KG1 (cell line): ENCODE data around the gene CFAP61.

ENCODE experiments used
- DNase-seq: peaks from one replicate; lab custom pipeline; 2025; lab: John Stamatoyannopoulos, UW

The CFAP61 gene

DNA sequence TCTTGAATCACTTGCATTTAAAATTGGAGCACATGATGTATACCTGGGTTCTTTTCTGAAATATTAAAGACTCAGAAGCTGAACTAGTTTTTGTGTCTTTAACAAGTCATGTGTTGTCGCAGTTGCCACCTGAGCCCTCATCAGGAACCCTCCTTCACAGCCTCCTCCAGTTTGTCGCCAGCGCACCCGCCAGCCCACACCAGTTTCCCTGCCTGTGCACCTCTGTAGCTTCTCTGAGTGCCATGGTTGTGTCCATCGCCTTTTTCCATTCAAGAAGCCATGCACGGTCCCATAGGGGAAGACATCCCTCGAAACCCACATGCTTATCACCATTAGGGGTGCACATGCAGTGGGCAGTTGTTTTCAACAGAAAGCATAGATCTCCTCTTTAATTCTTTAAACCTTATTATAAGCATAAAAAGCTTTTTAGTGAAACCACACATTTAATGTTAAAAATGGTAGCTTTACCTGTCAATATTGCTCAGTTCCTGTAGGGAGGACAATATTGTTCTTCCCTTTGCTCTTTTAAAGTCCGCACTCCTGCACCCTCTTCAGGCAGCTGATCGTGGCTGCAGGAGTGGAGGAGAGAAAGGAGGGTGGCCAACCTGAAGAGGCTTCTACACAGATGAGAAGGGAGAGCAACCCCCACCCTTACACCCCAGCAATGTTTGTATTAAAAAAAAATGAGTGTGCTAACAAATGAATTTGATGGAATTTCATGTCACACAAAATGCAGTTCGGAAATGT, 121.9 kb downstream of the CFAP61 start:
- DNase-seq, result no peak

DNA sequence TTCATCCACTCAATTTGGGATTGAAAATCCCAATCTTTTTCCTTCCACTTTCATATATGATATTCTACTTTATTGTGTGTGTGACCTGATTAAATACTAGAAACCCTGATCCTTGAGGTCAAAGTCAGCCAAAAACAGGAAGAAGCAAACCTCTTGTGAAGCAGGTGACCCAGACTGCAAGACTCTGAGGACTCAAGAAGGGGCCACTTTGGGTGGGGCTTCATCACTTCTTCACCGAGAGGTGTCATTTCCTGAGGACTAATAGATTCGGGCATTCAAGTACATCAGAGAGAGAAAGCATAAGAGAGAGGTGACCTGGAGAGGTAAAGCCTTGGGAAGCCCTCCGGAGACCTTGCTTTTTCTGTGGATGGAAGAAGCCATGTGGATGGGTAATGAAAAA, 129.0 kb downstream of the CFAP61 start:
- no peak for DNase-seq

DNA sequence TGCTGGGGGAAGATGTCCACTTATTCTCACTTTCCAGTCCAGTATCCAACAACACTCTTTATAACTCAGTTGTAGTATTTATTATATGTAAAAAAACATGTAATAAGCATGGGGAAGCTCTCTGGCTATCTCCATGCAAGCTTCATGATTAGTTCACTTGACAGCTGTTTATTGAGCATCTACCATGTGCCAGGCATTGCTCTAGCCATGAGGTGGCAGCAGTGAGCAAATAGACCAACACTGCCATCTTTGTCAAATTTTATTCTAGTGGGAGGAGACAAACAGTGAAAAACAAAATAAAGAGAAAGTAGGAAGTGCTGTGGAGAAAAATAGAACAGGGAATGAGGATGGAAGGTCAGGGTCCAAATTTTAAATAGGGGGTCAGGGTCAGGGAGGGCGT, 131.8 kb downstream of the CFAP61 start:
- DNase-seq, result no peak

DNA sequence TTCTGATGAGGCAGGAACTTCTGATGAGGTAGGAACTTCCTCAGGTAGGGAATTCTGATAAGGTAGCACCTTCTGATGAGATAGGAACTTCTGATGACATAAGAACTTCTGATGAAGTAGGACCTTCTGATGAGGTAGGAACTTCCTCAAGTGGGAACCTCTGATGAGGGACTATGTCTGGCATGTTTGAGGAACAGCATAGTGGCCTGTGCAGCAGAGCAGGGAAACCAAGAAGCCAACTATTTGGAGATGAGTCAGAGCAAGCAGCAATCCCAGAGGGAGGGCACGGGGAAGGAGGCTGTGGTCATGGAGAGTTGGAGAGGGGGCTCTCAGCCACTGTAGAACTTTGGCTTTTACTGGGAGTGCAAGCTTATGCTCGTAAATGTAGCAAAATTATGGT, 132.4 kb downstream of the CFAP61 start:
- DNase-seq, result no peak

DNA sequence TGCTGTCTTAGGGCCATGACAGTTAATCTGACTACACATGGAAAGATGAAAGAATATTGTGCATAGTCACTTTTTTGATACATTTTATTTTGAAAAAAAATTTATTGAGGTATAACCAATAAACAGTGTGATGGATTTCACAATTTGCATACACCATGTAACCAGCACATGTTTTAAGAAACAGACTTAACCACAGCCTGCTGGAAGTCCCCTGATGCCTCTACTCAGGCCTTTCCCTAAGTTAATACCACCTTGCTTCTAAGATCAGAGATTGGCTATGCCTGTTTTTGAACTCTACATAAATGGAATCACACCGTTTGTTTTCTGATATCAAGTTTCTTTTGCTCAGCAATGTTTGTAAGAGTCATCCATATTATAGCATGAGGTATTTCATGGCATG, 136.3 kb downstream of the CFAP61 start:
- DNase-seq, result no peak

DNA sequence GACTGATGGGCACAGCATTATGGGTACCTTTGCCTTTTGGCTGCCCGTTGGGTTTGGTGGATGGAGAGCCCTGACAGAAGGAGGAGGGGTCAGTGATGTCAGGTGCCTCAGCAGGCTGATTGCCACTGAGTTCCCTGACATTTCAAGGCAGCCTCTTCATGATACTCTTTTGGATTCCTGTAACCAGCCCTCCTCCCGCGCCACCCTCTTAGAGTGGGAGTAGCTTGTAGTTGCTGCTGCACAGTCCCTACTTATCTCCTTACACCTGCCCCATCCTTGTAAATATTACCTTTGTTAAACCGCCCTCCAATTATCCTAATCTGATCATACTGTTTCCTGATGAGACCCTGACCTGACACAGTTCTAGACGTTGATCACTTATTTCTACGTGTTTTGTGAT, 140.0 kb downstream of the CFAP61 start:
- DNase-seq, result no peak

DNA sequence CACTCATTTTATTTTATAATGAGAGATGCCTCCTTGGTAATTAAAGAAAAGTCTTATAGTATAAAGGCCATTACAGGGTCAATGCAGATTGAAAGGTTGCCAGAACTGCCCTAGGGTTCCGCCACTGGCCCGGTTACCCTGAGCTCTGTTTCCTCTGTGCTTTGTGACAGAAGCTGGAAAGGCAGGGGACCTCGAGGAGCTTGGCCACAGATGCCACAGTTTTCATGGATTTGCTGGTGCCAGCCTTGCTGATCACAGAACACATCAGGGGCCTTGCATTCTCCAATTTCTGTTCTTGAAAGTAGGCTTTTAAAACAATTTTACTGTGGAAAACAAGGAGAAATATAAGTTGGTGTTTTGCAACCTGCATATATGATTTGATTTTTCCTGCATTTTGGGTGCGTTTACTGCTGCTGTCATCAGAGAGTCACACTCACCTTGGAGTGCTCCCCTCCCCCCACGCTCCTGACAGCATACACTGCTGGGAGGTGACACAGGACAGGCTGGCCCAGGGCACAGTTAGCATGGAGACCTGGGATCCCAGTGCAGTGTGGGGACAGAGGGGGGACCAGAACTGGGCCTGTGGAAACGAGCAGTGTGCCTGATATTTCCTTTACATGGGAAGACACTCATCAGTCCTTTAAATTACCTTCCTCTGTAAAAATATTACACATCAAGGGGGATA, 142.8 kb downstream of the CFAP61 start:
- no peak for DNase-seq

DNA sequence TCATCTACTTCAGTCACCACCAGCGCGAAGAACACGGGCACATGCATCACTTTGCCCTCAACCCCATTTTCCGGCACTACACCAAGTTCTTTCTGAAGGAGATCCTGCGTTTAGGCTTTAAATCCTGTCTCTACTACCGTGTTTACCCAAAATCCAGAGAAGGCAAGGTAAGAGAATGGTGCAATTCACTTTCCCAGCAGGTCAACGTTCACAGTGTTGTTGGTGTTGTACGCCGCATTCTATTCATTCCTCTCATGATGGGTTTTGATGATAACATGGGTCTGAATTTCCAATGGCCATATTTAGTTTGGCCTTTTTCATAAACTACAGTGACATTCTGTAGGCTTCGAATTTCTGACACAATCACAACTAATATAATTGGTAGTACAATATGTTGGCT, 144.3 kb downstream of the CFAP61 start:
- DNase-seq, result no peak

DNA sequence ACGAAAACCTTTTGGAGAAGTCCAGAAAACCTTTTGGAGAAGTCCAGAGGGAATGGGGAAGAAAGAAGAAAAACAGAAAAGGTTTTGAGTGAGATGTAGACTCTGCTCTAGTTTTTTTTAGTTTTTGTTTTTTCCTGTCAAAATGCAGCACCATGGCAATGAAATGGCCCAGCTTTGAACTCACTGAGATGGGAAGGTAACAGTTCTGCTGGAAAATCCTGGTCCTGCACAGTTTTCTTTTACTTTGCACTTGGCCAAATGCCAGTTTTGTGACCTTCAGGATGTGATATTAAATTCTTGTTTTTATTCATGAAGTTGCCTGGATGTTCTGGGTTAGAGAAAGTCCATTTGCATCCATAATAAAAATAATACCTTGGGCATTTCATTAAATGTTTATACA, 145.7 kb downstream of the CFAP61 start:
- no peak for DNase-seq

DNA sequence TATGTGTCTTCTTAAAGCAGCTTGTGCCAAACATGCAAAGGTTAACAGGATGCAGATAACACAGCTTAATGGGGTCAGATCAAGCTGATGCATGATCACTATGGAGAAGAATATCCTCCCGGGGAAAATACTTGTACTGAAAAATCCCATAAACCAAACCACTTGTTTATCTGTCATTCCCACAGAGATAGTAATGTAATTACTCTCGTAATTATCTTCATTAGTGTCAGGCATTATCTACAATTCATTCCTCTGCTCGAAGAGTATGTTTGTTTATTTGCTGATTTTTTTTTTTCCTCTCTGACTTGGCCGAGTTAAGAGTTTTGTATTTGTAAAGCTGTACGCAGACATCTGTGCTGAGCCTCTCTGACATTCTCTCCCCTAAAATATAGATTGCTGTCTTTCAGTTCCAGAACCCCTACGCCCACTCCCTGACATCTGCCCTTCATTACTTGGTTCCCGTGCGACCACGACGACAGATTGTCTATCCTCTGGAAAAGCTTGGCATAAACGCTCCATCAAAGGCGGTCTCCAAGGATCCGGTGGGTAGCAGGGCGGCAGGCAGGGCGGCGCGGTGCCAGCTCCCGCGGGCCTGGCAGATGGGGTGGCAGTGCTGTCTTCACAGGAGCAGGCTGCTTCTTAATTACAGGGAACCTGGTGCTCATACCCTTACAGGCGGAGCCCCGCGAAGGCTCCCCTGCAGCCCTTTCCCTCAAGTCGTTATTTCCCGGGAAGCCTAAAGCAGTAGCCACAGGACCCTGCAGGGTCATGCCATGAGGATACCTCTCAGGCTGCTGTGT, 147.2 kb downstream of the CFAP61 start:
- DNase-seq, result no peak

DNA sequence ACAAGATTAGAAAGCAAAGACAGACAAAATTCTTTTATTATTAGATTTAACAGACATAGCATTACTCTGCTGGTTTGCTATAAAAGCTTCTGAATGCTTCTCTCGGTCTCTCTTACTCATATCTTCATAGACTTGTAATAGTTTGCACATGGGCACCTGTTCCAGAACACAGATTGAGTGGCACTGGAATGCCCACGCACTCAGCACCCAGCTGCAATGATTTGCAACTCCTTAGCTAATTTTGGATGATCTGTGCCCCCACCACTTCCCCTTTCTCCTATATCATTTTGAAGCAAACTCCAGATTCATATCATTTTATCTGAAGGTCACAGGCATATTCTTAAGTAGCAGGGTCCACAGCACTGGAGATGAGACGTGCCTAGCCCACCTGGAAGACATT, 148.8 kb downstream of the CFAP61 start:
- no peak for DNase-seq

DNA sequence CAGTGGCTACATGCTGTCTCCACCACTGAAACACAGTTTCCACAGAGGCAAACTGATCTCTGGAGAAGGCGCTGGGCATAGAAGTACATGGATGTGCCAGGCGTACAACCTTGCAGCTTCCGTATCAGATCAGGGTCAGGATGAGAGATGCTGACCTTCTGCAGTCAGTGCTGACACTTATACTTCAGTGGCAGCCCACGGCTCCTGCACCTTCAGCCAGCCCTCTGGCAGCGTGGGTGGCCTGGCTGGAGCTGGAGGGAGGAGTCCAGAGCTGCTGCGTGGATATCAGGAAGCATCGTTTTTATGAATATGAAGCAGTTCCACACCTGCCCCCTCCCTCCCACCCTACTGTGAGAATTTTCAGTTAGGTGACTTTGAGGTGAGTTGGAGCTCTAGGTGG, 149.3 kb downstream of the CFAP61 start:
- no peak for DNase-seq

DNA sequence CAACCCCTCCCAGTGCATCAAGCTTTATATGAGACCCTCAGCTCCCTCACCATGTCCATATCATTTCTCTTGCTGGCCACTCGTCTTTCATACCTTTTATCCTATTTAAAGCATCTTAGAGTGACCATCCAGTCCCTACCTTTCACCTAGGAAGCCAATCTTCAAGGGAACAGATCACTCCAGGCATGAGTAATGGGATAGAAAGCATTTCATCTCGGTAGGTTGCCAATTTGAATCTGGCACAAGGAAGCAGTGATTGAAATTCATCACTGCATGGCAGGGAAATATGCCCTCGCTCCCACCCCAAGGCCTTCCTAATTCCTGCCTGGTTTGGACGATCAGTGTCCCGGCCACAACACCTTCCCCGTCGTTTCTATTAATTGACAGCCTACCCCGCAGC, 150.4 kb downstream of the CFAP61 start:
- no peak for DNase-seq

DNA sequence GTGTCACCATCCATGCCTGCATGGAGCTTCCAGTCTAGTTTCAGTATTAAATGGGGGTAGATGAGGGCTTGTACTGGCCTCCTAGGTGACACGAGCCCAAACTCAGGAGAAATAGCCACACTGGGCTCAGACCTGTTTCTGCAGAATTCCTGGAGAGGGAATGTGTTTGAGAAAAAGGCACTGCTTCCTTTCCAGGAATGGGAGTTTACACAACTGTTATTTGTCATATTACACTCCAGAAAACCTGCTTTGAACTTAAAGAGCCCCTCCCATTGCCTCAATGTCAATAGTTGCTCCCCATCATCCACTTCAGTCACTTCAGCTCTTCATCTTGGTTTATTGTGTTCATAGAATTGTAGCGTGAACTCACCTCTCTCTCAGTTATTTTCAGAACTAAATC, 151.5 kb downstream of the CFAP61 start:
- no peak for DNase-seq

DNA sequence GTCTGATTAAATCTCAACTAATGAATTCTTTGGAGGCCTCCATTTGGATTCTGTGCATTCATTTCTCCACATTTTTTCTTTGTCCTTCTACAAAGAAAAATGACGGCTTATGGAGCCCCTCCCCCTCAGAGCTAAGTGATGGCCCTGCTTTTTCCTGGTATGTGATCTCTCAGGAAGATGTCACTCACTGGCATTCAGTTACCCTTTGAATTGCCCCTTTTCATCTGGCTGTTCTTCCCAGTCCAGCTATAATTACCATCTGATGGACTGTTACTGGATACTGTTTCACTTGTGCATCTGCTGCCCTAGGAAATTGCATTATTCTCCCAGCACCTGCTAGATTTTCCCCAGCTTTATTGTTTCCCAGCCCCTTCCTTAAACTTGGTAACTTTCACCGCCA, 151.9 kb downstream of the CFAP61 start:
- no peak for DNase-seq

DNA sequence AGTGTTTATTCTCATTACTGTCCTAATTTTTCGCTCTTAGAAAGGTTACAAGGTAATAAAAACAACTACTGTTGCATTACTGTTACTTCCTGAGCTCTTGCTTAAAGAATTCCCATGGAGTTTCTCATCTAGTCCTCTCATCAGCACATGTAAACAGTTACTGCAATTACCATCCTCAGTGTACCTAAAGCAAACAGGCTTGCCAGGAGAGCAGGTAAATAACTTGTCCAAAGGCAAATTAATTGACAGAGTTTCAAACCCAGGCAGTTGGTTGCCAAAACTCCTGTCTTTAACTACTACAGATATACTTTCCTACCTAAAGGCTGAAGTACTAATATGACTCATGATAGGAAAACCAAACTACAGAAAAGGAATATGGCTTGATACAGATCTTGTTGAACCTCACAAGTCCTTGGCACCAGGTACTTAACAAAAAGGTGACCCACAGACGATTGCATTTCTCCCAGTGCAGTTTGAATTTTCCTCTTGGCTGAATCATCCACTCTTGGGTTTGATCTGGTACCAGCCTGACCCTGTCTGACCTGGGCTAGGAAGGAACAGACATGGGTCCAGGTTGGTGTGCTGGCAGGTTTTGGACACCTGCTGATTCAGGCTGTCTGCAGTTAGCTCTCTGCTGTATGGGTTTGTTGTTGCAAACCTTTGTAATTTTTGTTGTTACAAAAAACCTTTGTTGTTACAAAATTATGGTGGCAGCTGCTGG, 153.0 kb downstream of the CFAP61 start:
- no peak for DNase-seq

DNA sequence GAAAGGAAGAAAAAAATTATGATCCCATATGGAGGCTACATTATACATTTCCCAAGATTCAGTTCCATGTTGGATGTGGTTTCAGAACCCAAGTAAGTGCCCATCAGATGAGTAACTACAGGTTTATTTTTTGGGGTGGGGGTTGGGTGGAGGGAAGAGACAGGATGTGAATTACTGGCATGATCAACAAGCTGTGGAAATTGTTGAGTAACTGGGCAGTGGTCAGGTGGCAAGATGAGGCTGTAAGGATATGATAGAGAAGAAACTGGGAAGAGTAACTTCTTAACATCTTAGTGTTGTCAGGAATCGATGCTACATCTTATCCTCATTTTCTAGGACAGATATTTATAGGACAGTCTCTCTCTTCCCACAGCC, 153.5 kb downstream of the CFAP61 start:
- DNase-seq, result no peak

DNA sequence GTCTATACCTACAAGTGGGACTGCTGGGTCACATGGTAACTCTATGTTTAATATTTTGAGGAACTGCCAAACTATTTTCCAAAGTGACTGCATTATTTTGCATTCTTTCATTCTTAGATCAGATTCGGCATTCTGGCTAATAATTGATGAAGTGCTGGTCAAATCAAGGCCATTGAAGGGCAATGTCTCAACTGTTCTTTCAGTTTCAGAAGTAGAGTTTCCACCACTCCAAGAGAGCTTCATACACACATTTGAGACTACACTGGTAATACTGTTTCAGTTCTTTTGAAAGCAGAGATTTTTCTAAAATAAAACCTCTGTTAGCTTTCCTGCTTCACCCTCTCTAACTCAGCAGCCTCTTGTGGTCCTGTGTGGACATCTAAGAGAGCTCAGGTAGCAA, 154.5 kb downstream of the CFAP61 start:
- DNase-seq, result no peak

DNA sequence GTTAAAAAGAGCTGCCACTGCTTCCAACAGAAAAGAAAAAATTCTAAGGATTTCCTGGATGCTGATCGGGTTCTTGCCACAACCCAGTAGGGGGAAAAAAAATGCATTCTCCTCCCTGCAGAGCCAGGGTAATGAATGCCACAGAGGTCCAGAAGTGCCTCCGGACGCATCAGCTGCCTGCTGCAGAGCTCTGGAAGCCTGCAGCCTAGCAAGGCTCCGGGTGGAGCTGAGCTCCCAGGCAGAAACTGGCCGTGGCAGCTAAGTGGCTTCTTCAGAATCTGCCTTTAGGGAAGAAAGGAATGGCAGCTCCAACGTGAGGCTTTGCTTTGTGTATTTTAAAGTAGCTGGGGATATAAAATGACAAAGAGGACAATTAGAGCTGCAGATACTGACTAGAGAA, 155.0 kb downstream of the CFAP61 start:
- no peak for DNase-seq

DNA sequence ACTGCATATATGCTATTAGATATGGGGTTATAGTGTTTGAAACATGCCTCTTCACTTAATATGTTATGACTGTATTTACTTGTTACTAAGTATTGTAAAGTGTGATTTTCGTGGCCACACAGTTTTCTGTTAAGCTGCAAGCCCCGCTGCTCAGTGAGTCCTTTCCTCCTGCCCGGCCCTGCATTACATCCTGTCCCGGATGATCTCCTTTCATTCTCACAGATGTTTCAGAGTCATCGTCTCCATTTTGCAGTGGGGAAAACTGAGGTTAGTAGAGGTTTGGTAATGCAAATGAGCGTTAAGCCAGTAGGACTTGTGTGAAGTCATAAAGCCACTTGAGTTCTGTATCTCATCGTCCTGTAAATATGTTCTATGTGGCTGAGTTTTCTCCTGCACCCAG, 155.5 kb downstream of the CFAP61 start:
- DNase-seq, result no peak

DNA sequence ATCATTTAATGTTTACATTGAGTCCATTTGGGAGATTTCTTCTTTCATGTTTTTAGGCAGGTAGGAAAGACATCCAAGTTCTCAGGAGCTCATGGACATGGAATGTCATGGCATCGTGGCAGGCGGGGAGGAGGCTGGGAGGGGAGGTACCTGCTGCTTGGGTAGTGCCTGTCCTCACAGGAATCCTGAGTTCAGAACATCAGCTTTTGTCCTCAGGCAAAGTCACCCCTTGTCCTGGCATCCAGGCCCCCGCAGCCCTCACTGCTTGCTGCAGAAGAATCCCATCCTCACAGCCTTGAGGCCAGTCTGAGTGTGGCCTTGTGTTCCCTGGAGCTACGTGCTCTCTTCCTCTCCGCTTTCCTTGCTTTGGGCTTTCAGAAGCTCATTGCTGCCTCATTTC, 157.4 kb downstream of the CFAP61 start:
- DNase-seq, result no peak

DNA sequence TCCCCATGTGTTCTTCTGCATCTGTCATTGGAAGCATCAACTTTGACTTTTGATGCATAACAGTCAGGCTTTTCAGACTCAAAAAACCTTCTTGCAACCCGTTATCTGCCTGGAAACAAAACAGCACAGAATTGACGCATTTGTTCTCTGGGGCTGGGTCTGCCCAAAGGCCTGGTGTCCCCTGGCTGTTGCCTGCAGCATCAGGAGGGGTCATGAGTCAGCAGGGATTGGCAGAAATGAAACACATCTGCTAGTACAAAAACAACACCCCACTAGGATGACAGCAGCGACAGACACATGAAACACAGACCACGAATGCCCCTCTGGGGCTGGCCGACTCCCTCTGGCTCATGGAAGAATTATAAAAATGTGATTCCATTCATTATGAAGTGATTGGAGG, 158.0 kb downstream of the CFAP61 start:
- no peak for DNase-seq

DNA sequence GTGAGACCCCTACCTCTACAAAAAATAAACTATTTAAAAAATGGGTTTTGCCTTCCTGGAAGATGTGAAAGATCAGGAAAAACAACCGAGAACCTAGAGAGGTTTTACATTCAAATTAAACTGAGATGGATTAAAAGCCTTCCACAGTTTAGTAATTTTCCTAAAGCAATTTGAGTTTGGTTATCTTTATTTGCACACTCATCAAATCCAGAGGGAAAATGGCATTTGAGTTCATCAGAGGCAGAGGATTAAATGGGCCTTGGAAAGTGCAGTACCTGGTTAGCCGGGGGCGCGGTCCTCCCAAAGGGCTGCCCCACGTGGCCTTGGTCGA, 158.6 kb downstream of the CFAP61 start:
- no peak for DNase-seq
